Upper lobe of left lung (tissue), 4 donors: ENCODE measurements around the gene FEZF2.

Experiments
- EP300 ChIP-seq, 4 donors: sonication (generic); formaldehyde crosslinking; IDR thresholded peaks; one replicate each; pipeline ENCODE4 v1.5.1; 2017; ENCODE audit warnings: antibody characterized with exemption in 4 of 4, control low read depth in 2 of 4
- POLR2A ChIP-seq, 4 donors: fragments of 450-650 bp; IDR thresholded peaks; one replicate each; pipeline ENCODE4 v1.5.1; 2016 to 2017; ENCODE audit warnings: antibody characterized with exemption in 4 of 4, mild to moderate bottlenecking in 2 of 4
- POLR2AphosphoS5 ChIP-seq, 2 donors: sonication (generic); formaldehyde crosslinking; IDR thresholded peaks; one replicate each; pipeline ENCODE4 v1.5.1; 2017; ENCODE audit warnings: antibody characterized with exemption in 2 of 2
- TF ChIP-seq, protein P1 (sequence below), 6 experiments: fragments of 450-650 bp in 4 of 6; fragments of 200-600 bp in 2 of 6; sonication (generic) in 2 of 6; IDR thresholded peaks; one replicate each; pipeline ENCODE4 v1.5.1; 2016 to 2019; ENCODE audit warnings: antibody characterized with exemption in 6 of 6

DNA sequence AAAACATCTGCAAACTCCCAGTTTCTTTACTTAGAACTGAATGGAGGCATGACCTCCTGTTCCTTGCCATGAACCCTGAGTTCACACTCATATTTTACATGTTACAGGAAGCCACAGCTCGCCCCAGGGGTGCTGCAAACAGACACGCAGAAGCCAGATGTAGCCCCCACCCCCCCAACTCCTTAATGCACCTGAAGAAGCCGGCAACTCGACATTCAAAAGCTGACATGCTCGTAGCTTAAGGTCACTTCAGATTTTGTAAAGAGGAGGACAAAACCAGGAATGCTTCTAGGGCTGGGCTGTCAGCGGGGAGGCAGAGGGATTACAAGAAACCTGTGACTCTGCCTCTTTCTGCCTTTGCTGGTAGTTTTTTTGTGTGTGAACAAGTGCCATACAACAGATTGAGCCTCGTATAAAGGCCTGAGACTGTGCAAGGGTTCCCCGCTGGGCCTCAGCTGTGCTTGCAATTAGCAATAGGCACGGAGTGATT, 42.0 kb upstream of the FEZF2 start:
- TF ChIP-seq, protein P1, sequence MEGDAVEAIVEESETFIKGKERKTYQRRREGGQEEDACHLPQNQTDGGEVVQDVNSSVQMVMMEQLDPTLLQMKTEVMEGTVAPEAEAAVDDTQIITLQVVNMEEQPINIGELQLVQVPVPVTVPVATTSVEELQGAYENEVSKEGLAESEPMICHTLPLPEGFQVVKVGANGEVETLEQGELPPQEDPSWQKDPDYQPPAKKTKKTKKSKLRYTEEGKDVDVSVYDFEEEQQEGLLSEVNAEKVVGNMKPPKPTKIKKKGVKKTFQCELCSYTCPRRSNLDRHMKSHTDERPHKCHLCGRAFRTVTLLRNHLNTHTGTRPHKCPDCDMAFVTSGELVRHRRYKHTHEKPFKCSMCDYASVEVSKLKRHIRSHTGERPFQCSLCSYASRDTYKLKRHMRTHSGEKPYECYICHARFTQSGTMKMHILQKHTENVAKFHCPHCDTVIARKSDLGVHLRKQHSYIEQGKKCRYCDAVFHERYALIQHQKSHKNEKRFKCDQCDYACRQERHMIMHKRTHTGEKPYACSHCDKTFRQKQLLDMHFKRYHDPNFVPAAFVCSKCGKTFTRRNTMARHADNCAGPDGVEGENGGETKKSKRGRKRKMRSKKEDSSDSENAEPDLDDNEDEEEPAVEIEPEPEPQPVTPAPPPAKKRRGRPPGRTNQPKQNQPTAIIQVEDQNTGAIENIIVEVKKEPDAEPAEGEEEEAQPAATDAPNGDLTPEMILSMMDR (IDR thresholded peaks at IDR 0.05) = no peak
- TF ChIP-seq POLR2A (IDR thresholded peaks at IDR 0.05) (no peak), POLR2AphosphoS5 (IDR thresholded peaks at IDR 0.05) (no peak), EP300 (IDR thresholded peaks at IDR 0.05) (no peak)
